ENCODE data around the gene KCNIP4. TPM values are rescaled to one million over a fixed set of nuclear protein-coding genes. Genes with fewer than 3 reads are reported as not detected.

The KCNIP4 gene
- total RNA-seq, 1 donor from 2014 or later: 0.39 TPM

DNA sequence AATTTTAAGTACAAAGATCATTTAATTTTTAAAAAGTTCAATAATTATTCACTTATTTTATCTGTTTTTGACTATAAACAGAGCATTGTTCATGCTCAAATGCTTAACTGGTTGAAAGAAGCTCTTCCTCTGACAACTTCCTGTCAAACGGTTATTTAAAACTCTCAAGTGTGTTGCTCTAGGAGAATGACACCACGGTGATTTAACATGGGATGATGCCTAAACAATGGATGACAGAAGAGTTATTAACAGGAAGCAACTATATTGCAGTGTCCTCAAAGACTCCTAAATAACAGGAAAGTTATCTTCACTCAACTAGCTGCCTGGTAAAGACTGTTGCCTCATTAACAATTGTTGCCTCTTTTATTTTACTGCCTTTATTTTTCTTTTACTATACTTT lies 738.7 kb downstream of the KCNIP4 start:
- Histone ChIP-seq H3K27ac (no peak overlapping the region), H4K20me1 (ENCODE audit: low read depth) (no peaks in the 10 kb centered on the region), H3K4me1 (no peaks in the 10 kb centered on the region), H3K27me3 (no peaks in the 10 kb centered on the region), H2AFZ (replicated peaks) (no peak overlapping the region), H3F3A (ENCODE audit: low read depth) (no peaks in the 10 kb centered on the region), H3K79me2 (ENCODE audit: low read depth) (no peaks in the 10 kb centered on the region), H3K4me3 (no peak overlapping the region), H3K36me3 (no peaks in the 10 kb centered on the region), H3K9me3 (ENCODE audit: low read depth) (no peaks in the 10 kb centered on the region), H3K4me2 (no peak overlapping the region), H3K9ac (no peak overlapping the region)
- H3K4me1 Mint-ChIP-seq: peaks cover 20% of the 10 kb centered on the region
- no peak overlapping the region for H3K4me3 Mint-ChIP-seq
- no peaks in the 10 kb centered on the region for H3K9me3 Mint-ChIP-seq
- no peaks in the 10 kb centered on the region for H3K36me3 Mint-ChIP-seq
- H3K27me3 Mint-ChIP-seq (ENCODE audit: insufficient read depth, low read depth): peaks cover 2% of the 10 kb centered on the region
- no peak overlapping the region for H3K27ac Mint-ChIP-seq
- no peak for DNase-seq (ENCODE audit: low spot score)
- no peak for TF ChIP-seq EZH2phosphoT487 (IDR thresholded peaks at IDR 0.05)
- TF ChIP-seq, protein P1, sequence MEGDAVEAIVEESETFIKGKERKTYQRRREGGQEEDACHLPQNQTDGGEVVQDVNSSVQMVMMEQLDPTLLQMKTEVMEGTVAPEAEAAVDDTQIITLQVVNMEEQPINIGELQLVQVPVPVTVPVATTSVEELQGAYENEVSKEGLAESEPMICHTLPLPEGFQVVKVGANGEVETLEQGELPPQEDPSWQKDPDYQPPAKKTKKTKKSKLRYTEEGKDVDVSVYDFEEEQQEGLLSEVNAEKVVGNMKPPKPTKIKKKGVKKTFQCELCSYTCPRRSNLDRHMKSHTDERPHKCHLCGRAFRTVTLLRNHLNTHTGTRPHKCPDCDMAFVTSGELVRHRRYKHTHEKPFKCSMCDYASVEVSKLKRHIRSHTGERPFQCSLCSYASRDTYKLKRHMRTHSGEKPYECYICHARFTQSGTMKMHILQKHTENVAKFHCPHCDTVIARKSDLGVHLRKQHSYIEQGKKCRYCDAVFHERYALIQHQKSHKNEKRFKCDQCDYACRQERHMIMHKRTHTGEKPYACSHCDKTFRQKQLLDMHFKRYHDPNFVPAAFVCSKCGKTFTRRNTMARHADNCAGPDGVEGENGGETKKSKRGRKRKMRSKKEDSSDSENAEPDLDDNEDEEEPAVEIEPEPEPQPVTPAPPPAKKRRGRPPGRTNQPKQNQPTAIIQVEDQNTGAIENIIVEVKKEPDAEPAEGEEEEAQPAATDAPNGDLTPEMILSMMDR (IDR thresholded peaks at IDR 0.05): no peak
- no peak for TF ChIP-seq EZH2 (IDR thresholded peaks at IDR 0.05)

DNA sequence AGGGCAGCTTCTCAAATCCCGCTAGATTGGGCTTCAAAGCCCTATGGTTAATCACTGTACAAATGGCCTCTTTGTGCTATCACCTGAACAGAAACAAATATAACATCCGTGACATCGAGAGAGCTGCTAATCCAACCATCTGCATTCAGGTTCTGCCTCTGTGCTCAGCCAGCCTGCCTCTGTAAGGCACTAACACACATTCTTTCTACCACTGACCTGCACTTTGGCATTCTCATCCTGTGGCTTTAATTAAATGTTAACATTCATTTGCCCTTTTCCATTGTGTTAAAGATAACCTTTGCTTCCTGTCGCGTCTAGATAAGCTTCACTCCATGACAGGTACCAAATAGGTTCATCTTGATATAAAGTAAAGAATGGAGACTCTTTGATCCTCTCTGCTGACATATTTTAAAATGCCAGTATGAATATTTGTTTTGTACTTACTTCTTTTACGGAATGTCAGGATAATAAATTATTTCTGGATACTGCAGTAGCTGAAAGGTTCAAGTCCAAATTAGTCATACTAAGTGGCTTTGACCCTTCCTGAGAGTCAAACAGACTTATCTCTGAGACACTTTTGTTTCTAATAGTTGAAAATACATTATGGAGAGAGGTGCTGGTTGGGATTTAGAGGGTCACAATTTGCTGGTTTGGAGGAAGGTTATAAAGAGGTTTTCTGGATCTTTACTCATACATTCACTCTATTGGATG lies 742.6 kb downstream of the KCNIP4 start:
- Mint-ChIP-seq H3K4me3 (no peak overlapping the region), H3K27ac (peak overlapping the region; percentile 11), H3K36me3 (no peaks in the 10 kb centered on the region), H3K9me3 (no peaks in the 10 kb centered on the region), H3K4me1 (peaks cover 37% of the 10 kb centered on the region), H3K27me3 (ENCODE audit: insufficient read depth, low read depth) (peaks cover 10% of the 10 kb centered on the region)
- no peak overlapping the region for H3K4me3 ChIP-seq
- H4K20me1 ChIP-seq (ENCODE audit: low read depth): no peaks in the 10 kb centered on the region
- no peak overlapping the region for H3K27ac ChIP-seq
- no peaks in the 10 kb centered on the region for H3K79me2 ChIP-seq (ENCODE audit: low read depth)
- H2AFZ ChIP-seq (replicated peaks): no peak overlapping the region
- no peak overlapping the region for H3K9ac ChIP-seq
- no peaks in the 10 kb centered on the region for H3K9me3 ChIP-seq (ENCODE audit: low read depth)
- H3K4me1 ChIP-seq: no peaks in the 10 kb centered on the region
- TF ChIP-seq, protein P1 (IDR thresholded peaks at IDR 0.05): no peak
- TF ChIP-seq EZH2phosphoT487 (IDR thresholded peaks at IDR 0.05): no peak
- no peak for TF ChIP-seq EZH2 (IDR thresholded peaks at IDR 0.05)
- no peak overlapping the region for H3K4me2 ChIP-seq
- H3K36me3 ChIP-seq: no peaks in the 10 kb centered on the region
- no peaks in the 10 kb centered on the region for H3F3A ChIP-seq (ENCODE audit: low read depth)
- H3K27me3 ChIP-seq: no peaks in the 10 kb centered on the region
- peak; percentile 19 for DNase-seq (ENCODE audit: low spot score)

DNA sequence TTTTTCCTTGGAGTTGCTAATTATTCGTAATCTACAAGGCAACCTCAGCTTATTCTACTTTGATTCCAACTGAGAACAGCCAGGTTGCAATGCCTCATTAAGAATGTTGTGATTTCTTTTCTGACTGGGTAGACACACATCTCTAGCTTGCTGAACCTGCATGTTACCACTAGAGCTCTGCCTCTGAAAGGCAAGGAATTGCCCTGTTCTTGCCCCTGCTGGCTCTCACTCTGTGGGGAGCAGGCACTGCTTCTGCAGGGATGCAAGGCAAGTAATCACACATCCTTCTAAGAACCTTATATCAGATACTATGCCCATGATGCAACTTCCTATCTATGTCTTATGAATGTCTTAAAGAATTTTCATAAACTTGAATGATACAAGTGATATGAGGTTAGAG lies 745.2 kb downstream of the KCNIP4 start:
- Histone ChIP-seq H3K36me3 (no peaks in the 10 kb centered on the region), H3K9ac (no peak overlapping the region), H3K4me2 (no peak overlapping the region), H4K20me1 (ENCODE audit: low read depth) (no peaks in the 10 kb centered on the region), H2AFZ (replicated peaks) (no peak overlapping the region), H3K4me1 (no peaks in the 10 kb centered on the region), H3K4me3 (no peak overlapping the region), H3F3A (ENCODE audit: low read depth) (no peaks in the 10 kb centered on the region), H3K9me3 (ENCODE audit: low read depth) (no peaks in the 10 kb centered on the region), H3K79me2 (ENCODE audit: low read depth) (no peaks in the 10 kb centered on the region), H3K27me3 (no peaks in the 10 kb centered on the region), H3K27ac (no peak overlapping the region)
- TF ChIP-seq EZH2phosphoT487 (IDR thresholded peaks at IDR 0.05): no peak
- TF ChIP-seq EZH2 (IDR thresholded peaks at IDR 0.05): no peak
- TF ChIP-seq, protein P1 (IDR thresholded peaks at IDR 0.05): no peak
- peaks cover 11% of the 10 kb centered on the region for H3K27me3 Mint-ChIP-seq (ENCODE audit: insufficient read depth, low read depth)
- H3K4me1 Mint-ChIP-seq: peaks cover 31% of the 10 kb centered on the region
- DNase-seq (ENCODE audit: low spot score): peak; percentile 8
- H3K4me3 Mint-ChIP-seq: no peak overlapping the region
- no peaks in the 10 kb centered on the region for H3K9me3 Mint-ChIP-seq
- H3K36me3 Mint-ChIP-seq: no peaks in the 10 kb centered on the region
- H3K27ac Mint-ChIP-seq: no peak overlapping the region
